GM21526 (cell line): ENCODE measurements around the gene TARBP1.

Experiments
- ATAC-seq: cut with Tn5 transposase; IDR thresholded peaks from one replicate; pipeline ENCODE4 v1.9.1; 2021; ENCODE audit warnings: moderate library complexity; ENCODE audit not compliant: unreplicated experiment, low FRiP score

TARBP1 gene

GRCh38 chr1:234458352-234459017, 20.5 kb downstream of the TARBP1 start:
- no peak for ATAC-seq

- no peak for ATAC-seq
Observed at GRCh38 chr1:234454926-234455325, 24.1 kb downstream of the TARBP1 start.

- no peak for ATAC-seq
Observed at GRCh38 chr1:234452406-234452965, 26.5 kb downstream of the TARBP1 start.

DNA sequence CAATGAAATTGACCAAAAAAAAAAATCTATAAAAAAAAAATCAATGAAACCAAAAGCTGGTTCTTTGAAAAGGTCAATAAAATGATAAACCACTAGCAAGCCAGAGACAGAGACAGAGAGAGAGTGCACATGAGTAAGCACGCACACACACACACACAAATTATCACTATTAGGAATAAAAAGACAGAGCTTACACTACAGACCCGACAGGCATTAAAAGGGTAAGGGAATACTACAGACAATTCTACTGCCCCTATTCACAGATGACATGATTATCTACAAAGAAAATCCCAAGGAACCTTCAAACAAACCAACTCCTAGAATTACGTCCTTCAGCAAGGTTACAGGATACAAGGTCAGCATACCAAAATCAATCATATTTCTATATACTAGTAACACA, 38.6 kb downstream of the TARBP1 start:
- ATAC-seq = no peak

- ATAC-seq = no peak
Observed at GRCh38 chr1:234438579-234438978, 40.4 kb downstream of the TARBP1 start.

GRCh38 chr1:234437423-234438171, 41.4 kb downstream of the TARBP1 start:
- no peak for ATAC-seq

DNA sequence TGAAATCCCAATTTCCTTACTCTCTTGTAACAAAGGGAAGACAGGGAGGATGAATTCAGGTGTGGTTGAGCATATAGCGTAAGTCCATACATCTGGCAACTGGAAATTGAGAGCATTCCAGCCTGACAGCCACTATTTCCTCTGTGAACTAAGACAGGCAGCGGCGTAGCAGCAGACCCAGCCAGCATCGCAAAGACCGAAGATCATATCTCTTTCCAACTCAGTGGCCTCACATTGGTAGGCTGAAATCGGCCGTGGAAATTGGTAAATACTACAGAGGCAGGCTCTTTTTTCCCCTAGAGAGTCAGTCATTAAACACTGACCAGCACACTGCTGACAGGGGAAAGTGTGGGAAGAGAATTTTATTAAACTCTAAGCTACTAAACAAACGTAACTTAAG, 43.4 kb downstream of the TARBP1 start:
- ATAC-seq = no peak

GRCh38 chr1:234434706-234435105, 44.3 kb downstream of the TARBP1 start:
- ATAC-seq = no peak

- ATAC-seq = no peak
Observed at GRCh38 chr1:234433563-234434285, 45.3 kb downstream of the TARBP1 start.

- ATAC-seq = no peak
Observed at GRCh38 chr1:234431255-234431654, 47.7 kb downstream of the TARBP1 start.

GRCh38 chr1:234430691-234431090, 48.3 kb downstream of the TARBP1 start:
- ATAC-seq = no peak

- ATAC-seq = no peak
Observed at GRCh38 chr1:234429434-234429806, 49.6 kb downstream of the TARBP1 start.

DNA sequence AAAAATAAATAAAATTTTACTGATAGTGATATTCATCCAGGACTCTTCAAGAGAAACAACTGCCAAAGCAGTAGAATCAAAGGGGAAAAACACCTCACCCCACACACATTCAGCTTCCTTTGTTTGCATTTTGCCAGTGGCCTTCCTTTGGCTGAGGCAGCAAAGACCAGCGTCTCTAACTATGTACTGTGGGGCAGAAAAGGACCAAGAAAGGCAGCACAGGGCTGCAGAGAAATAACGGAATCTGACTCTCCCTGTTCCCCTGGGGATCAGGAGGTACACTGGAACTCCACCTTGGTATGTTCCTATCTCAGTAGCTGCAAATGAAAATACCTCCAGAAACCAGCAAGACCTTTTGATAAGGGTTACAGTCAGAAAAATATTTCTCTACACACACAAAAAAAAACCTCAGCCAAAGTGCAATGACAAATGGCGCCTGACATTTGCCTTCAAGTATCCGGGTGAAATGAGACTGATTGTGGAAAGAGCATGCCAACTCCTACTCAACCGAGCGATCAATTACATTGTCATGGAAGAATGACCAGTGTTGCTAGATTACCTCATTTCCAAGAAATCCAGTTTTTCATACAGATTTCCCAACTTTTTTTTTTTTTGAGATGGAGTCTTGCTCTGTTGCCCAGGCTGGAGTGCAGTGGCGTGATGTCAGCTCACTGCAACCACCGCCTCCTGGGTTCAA, 50.9 kb downstream of the TARBP1 start:
- no peak for ATAC-seq

DNA sequence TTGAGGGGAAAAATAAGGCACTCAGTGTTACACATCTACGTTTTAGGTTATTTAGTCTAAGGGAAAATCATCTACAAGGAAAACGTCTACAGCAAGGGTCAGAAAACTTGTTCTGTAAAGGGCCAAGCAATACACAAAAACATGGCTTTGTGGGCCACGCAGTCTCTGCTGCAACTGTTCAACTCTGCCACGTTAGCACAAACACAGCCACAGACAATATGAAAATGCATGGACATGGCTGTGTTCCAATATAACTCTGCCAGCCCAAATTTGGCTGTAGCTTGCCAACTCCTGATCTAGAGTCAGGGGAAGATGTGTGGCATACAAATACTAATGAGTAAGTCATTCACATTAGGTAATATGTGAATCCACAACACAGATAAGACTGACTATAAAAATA, 65.0 kb downstream of the TARBP1 start:
- ATAC-seq = no peak

GRCh38 chr1:234413485-234413884, 65.5 kb downstream of the TARBP1 start:
- ATAC-seq = no peak

GRCh38 chr1:234412830-234413229, 66.1 kb downstream of the TARBP1 start:
- no peak for ATAC-seq

GRCh38 chr1:234409328-234409727, 69.7 kb downstream of the TARBP1 start:
- ATAC-seq = no peak

DNA sequence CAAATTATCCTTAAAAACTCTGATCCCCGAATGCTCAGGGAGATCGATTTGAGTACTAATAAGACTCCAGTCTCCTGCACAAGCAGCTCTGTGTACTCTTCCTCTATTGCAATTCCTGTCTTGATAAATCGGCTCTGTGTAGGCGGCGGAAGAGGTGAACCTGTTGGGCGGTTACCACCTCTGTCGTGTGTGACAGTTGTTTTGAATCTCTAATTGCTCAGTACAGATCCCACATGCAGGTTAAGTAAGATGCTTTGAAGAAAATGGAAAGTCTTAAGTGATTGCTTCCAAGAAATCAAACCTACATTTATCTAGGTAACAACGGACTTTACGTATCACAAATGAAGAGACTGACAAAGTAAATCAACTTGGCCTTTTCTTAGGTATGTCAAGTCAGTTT, 70.2 kb downstream of the TARBP1 start:
- ATAC-seq = no peak

DNA sequence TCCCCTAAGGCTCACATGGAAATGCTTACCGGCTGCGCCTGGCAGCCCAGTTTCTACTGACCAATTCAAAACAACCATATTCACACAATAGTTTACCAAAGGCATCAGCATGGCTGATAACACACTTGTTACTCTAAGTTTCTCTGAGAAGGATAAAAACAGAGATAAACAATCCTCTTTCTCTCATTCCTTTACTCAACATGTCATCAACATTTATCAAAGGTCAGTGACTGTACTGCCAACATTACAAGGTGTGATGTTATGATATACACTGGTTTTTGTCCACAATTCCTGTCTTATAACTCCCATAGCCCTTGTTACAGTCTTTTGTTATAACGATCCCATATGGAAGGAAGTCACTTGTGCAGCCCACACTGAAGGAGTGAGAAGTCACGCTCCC, 72.1 kb downstream of the TARBP1 start:
- no peak for ATAC-seq

- ATAC-seq = no peak
Observed at GRCh38 chr1:234405676-234406075, 73.3 kb downstream of the TARBP1 start.

GRCh38 chr1:234402939-234403338, 76.0 kb downstream of the TARBP1 start:
- ATAC-seq = no peak
